Sigmoid colon (tissue), 4 donors: ENCODE measurements around the gene CCL1.

Experiments used
- CTCF ChIP-seq, 4 experiments: fragments of 450-650 bp in 3 of 4; fragments of 200-600 bp in 1 of 4; IDR thresholded peaks; one replicate each; pipeline ENCODE4 v1.5.1; 2016 to 2019; ENCODE audit warnings: antibody characterized with exemption in 4 of 4, mild to moderate bottlenecking in 3 of 4, moderate library complexity in 2 of 4
- EP300 ChIP-seq, 4 donors: sonication (generic); formaldehyde crosslinking; IDR thresholded peaks; one replicate each; pipeline ENCODE4 v1.6.1; 2017; ENCODE audit warnings: antibody characterized with exemption in 4 of 4
- POLR2A ChIP-seq, 2 donors: fragments of 450-650 bp; IDR thresholded peaks; one replicate each; pipeline ENCODE4 v1.6.1; 2016; ENCODE audit warnings: antibody characterized with exemption in 2 of 2, mild to moderate bottlenecking in 2 of 2, moderate library complexity in 2 of 2
- POLR2AphosphoS5 ChIP-seq, 4 donors: sonication (generic); formaldehyde crosslinking; IDR thresholded peaks; one replicate each; pipeline ENCODE4 v1.6.1; 2017; ENCODE audit warnings: antibody characterized with exemption in 4 of 4

- TF ChIP-seq EP300 (IDR thresholded peaks at IDR 0.05) (no peak), CTCF (IDR thresholded peaks at IDR 0.05) (no peak), POLR2A (IDR thresholded peaks at IDR 0.05) (no peak), POLR2AphosphoS5 (IDR thresholded peaks at IDR 0.05) (no peak)
These were observed at the start of gene CCL1 for GRCh38 chr17:34363183-34363661.
